H1 (cell line): ENCODE data around the gene MAD2L1BP. TPM values are rescaled to one million over a fixed set of nuclear protein-coding genes. Genes with fewer than 3 reads are reported as not detected.
A peak's percentile ranks its signal among the peaks of the same experiment; 100 is the strongest.

ENCODE experiments used
- CTCF ChIA-PET: fragments of 300-600 bp; sonication (Branson Sonifier 250); formaldehyde crosslinking; loops from one replicate; lab custom pipeline; 2021; ENCODE audit not compliant: partially characterized antibody; lab: Charles Lee
- POLR2A ChIA-PET: fragments of 300-600 bp; sonication (Branson Sonifier 250); formaldehyde crosslinking; loops from one replicate; lab custom pipeline; 2021; ENCODE audit warnings: inconsistent platforms; ENCODE audit not compliant: partially characterized antibody; lab: Charles Lee
- DNase-seq, 2 experiments: peaks; one replicate each; pipeline versions ENCODE4 v3.0.0 to v3.0.0-alpha.2; 2010 to 2022; ENCODE audit warnings: low spot score in 2 of 2, low read depth in 1 of 2, mixed read lengths in 1 of 2
- FAIRE-seq: peaks from 2 replicates; lab custom pipeline; 2011; peaks lifted over from hg19 to GRCh38; lab: Jason Lieb, UNC
- H2AFZ ChIP-seq: 2 replicates; pipeline ENCODE4 v1.8.1; 2012; ENCODE audit warnings: low read length, inconsistent platforms
- H2AK5ac ChIP-seq: 2 replicates; pipeline ENCODE4 v1.6.1; 2013; ENCODE audit warnings: low read depth, low read length
- H2BK120ac ChIP-seq: replicated peaks from 2 replicates; pipeline ENCODE3; 2013; ENCODE audit warnings: low read depth, low read length, inconsistent platforms
- H2BK12ac ChIP-seq: 2 replicates; pipeline ENCODE4 v1.6.1; 2013; ENCODE audit warnings: low read depth, low read length
- H2BK15ac ChIP-seq: 2 replicates; pipeline ENCODE4 v1.6.1; 2013; ENCODE audit warnings: low read length
- H2BK20ac ChIP-seq: 2 replicates; pipeline ENCODE4 v1.6.1; 2013; ENCODE audit warnings: low read length
- H2BK5ac ChIP-seq: 2 replicates; pipeline ENCODE4 v1.6.1; 2013; ENCODE audit warnings: low read depth, low read length
- H3K14ac ChIP-seq: 2 replicates; pipeline ENCODE4 v1.6.1; 2013; ENCODE audit warnings: inconsistent platforms; ENCODE audit not compliant: insufficient read length
- H3K18ac ChIP-seq: 2 replicates; pipeline ENCODE4 v1.6.1; 2013; ENCODE audit warnings: low read length; ENCODE audit errors: extremely low read depth
- H3K23ac ChIP-seq: 2 replicates; pipeline ENCODE4 v1.6.1; 2013; ENCODE audit warnings: inconsistent platforms; ENCODE audit not compliant: insufficient read length
- H3K23me2 ChIP-seq: 2 replicates; pipeline ENCODE4 v1.6.1; 2013; ENCODE audit warnings: low read depth, low read length
- H3K27ac ChIP-seq: 2 replicates; pipeline ENCODE4 v1.6.1; 2011; ENCODE audit warnings: low read depth, low read length, inconsistent platforms
- H3K27me3 ChIP-seq, 4 experiments: replicated peaks in 1 of 4; 1 replicate in 1 of 4; 2 replicates in 3 of 4; pipeline versions ENCODE4 v1.6.1 to v1.8.1; 2011 to 2013; ENCODE audit warnings: low read length in 3 of 4, mild to moderate bottlenecking in 3 of 4, inconsistent platforms in 2 of 4, mixed read lengths in 2 of 4, moderate library complexity in 1 of 4; ENCODE audit not compliant: control insufficient read depth in 3 of 4, insufficient read depth in 3 of 4; ENCODE audit errors: extremely low read depth in 1 of 4
- H3K36me3 ChIP-seq, 4 experiments: 2 replicates each; pipeline versions ENCODE4 v1.6.1 to v1.8.1; 2011 to 2013; ENCODE audit warnings: mild to moderate bottlenecking in 4 of 4, low read length in 3 of 4, moderate library complexity in 2 of 4, control low read depth in 1 of 4, inconsistent platforms in 1 of 4; ENCODE audit not compliant: insufficient read depth in 4 of 4, control insufficient read depth in 2 of 4
- H3K4ac ChIP-seq: replicated peaks from 2 replicates; pipeline ENCODE3; 2013; ENCODE audit warnings: low read length, low read depth, mixed read lengths, inconsistent platforms; ENCODE audit not compliant: insufficient read length
- H3K4me1 ChIP-seq, 4 experiments: replicated peaks in 1 of 4; 1 replicate in 1 of 4; 2 replicates in 3 of 4; pipeline versions ENCODE4 v1.6.1 to v1.8.1; 2011 to 2013; ENCODE audit warnings: low read length in 3 of 4, inconsistent platforms in 2 of 4, mixed read lengths in 1 of 4; ENCODE audit not compliant: insufficient read depth in 4 of 4, control insufficient read depth in 3 of 4
- H3K4me2 ChIP-seq, 2 experiments: 2 replicates each; pipeline versions ENCODE4 v1.6.1 to v1.8.1; 2011 to 2013; ENCODE audit warnings: low read depth in 2 of 2, low read length in 2 of 2, control low read depth in 1 of 2, inconsistent platforms in 1 of 2, mild to moderate bottlenecking in 1 of 2; ENCODE audit not compliant: insufficient read depth in 1 of 2
- H3K4me3 ChIP-seq, 4 experiments: fragments of 200-600, 300-600 bp in 1 of 4; sonication (generic), shearing (Covaris generic), sonication (Bioruptor Twin) in 1 of 4; 2 replicates each; pipeline versions ENCODE4 v1.5.1 to v1.8.1; 2011 to 2016; ENCODE audit warnings: low read length in 4 of 4, low read depth in 3 of 4, control low read depth in 2 of 4, inconsistent platforms in 2 of 4, mild to moderate bottlenecking in 2 of 4, mixed read lengths in 1 of 4, moderate library complexity in 1 of 4; ENCODE audit not compliant: insufficient read depth in 2 of 4; ENCODE audit errors: extremely low read depth in 1 of 4
- H3K56ac ChIP-seq: replicated peaks from 2 replicates; pipeline ENCODE3; 2013; ENCODE audit warnings: low read depth, mild to moderate bottlenecking, mixed read lengths, low read length, inconsistent platforms; ENCODE audit not compliant: insufficient read length
- H3K79me1 ChIP-seq: 2 replicates; pipeline ENCODE4 v1.6.1; 2013; ENCODE audit warnings: low read depth, low read length, control low read depth
- H3K79me2 ChIP-seq, 2 experiments: 2 replicates each; pipeline versions ENCODE4 v1.6.1 to v1.8.1; 2012 to 2013; ENCODE audit warnings: low read length in 2 of 2, mild to moderate bottlenecking in 2 of 2, inconsistent platforms in 1 of 2; ENCODE audit not compliant: insufficient read depth in 2 of 2, control insufficient read depth in 1 of 2
- H3K9ac ChIP-seq, 4 experiments: replicated peaks in 1 of 4; 1 replicate in 1 of 4; 2 replicates in 3 of 4; pipeline versions ENCODE4 v1.6.1 to v1.8.1; 2011 to 2013; ENCODE audit warnings: low read depth in 3 of 4, low read length in 3 of 4, control low read depth in 2 of 4, mild to moderate bottlenecking in 2 of 4, moderate library complexity in 2 of 4, inconsistent platforms in 1 of 4; ENCODE audit errors: extremely low read depth in 1 of 4
- H3K9me3 ChIP-seq, 2 experiments: 2 replicates each; pipeline versions ENCODE4 v1.6.1 to v1.8.1; 2012 to 2013; ENCODE audit warnings: mild to moderate bottlenecking in 2 of 2, moderate library complexity in 2 of 2, control low read depth in 1 of 2, inconsistent platforms in 1 of 2, low read depth in 1 of 2, low read length in 1 of 2, mixed read lengths in 1 of 2; ENCODE audit not compliant: insufficient read depth in 2 of 2
- H4K20me1 ChIP-seq, 2 experiments: replicated peaks in 1 of 2; 2 replicates each; pipeline versions ENCODE3 to v1.8.1; 2011 to 2013; ENCODE audit warnings: inconsistent platforms in 2 of 2, low read length in 2 of 2, mild to moderate bottlenecking in 1 of 2; ENCODE audit not compliant: insufficient read depth in 2 of 2, control insufficient read depth in 1 of 2
- H4K5ac ChIP-seq: 2 replicates; pipeline ENCODE4 v1.6.1; 2013; ENCODE audit warnings: low read length, low read depth, mixed read lengths, inconsistent platforms; ENCODE audit not compliant: insufficient read length
- H4K8ac ChIP-seq: 2 replicates; pipeline ENCODE4 v1.8.0; 2013; ENCODE audit warnings: mild to moderate bottlenecking, moderate library complexity, low read length, inconsistent platforms; ENCODE audit not compliant: insufficient read depth; ENCODE audit errors: extremely low read depth
- H4K91ac ChIP-seq: replicated peaks from 2 replicates; pipeline ENCODE3; 2013; ENCODE audit warnings: low read length, mixed read lengths, inconsistent platforms; ENCODE audit not compliant: insufficient read length
- BACH1 ChIP-seq: IDR thresholded peaks from 2 replicates; pipeline ENCODE4 v1.6.1; 2012; ENCODE audit warnings: low read length, improper control_type of control experiment
- BRCA1 ChIP-seq: IDR thresholded peaks from 2 replicates; pipeline ENCODE4 v1.6.1; 2012; ENCODE audit warnings: low read depth, low read length, improper control_type of control experiment
- EZH2 ChIP-seq: fragments of 200-600 bp; sonication (generic); IDR thresholded peaks from 2 replicates; pipeline ENCODE4 v1.7.1; 2012; ENCODE audit warnings: low read depth, mild to moderate bottlenecking, moderate library complexity, low read length, inconsistent platforms; ENCODE audit not compliant: severe bottlenecking
- HDAC6 ChIP-seq: IDR thresholded peaks from one replicate; pipeline ENCODE4 v1.7.1; 2012; ENCODE audit warnings: low read depth, mild to moderate bottlenecking, inconsistent platforms, low read length, moderate library complexity
- PHF8 ChIP-seq: fragments of 200-600 bp; sonication (generic); conservative IDR thresholded peaks from 2 replicates; pipeline ENCODE4 v1.7.1; 2012; ENCODE audit warnings: low read depth, mild to moderate bottlenecking, inconsistent platforms, low read length, moderate library complexity
- RAD21 ChIP-seq, 2 experiments: IDR thresholded peaks in 1 of 2; conservative IDR thresholded peaks in 1 of 2; 2 replicates each; pipeline ENCODE4 v1.6.1; 2011; ENCODE audit warnings: low read depth in 2 of 2, low read length in 2 of 2, improper control_type of control experiment in 1 of 2, inconsistent platforms in 1 of 2, mild to moderate bottlenecking in 1 of 2, moderate library complexity in 1 of 2
- SP4 ChIP-seq: IDR thresholded peaks from 2 replicates; pipeline ENCODE4 v1.6.1; 2012; ENCODE audit warnings: low read length, inconsistent platforms
- SRF ChIP-seq: IDR thresholded peaks from 2 replicates; pipeline ENCODE4 v1.6.1; 2011; ENCODE audit warnings: mild to moderate bottlenecking, low read depth, low read length, moderate library complexity
- TAF7 ChIP-seq: optimal IDR thresholded peaks from 2 replicates; pipeline ENCODE3; 2011; ENCODE audit warnings: low read depth, mild to moderate bottlenecking, inconsistent platforms, low read length, moderate library complexity, borderline replicate concordance
- WGBS, 2 experiments: shearing (Covaris generic) in 1 of 2; methylation state at CpG; one replicate each; pipeline versions ENCODE4 v1.1.6 to v1.1.7; 2013 to 2015; ENCODE audit warnings: low lambda C conversion rate in 2 of 2, mixed read lengths in 2 of 2, inconsistent platforms in 1 of 2, low coverage in 1 of 2, missing lambda C conversion rate in 1 of 2; ENCODE audit not compliant: insufficient replicate concordance in 2 of 2, insufficient coverage in 1 of 2, insufficient read length in 1 of 2; ENCODE audit errors: extremely low coverage in 1 of 2, missing lambda C conversion rate in 1 of 2; 5-methylcytosine and 5-hydroxymethylcytosine counted together
- polyA plus RNA-seq, 7 experiments: library from polyadenylated mRNA; depleted of rRNA in 3 of 7; stranded (reverse) in 5 of 7; unstranded in 2 of 7; fragments of >200 nt in 5 of 7; fragments of 200-250 nt in 2 of 7; gene quantifications; 1 replicate in 5 of 7; 2 replicates in 1 of 7; 4 replicates in 1 of 7; pipeline versions ENCODE4 v1.2.1 to v1.2.3, GENCODE V29; 2011 to 2013; ENCODE audit warnings: missing spikeins in 2 of 7, mixed read lengths in 2 of 7
- total RNA-seq: library from RNA; stranded (reverse); fragmentation: NEBNext Ultra II Directional; extraction: Animal tissue kit (Norgen Biotek cat#: 25700); gene quantifications from 2 replicates; pipeline ENCODE4 v1.2.1, GENCODE V29; 2021
- TF ChIP-seq, protein P1 (sequence below): IDR thresholded peaks from 2 replicates; pipeline ENCODE4 v1.6.1; 2012; ENCODE audit warnings: low read length, inconsistent platforms

Gene MAD2L1BP
- total and polyA plus RNA-seq, 2 of the 8 experiments (the other 6 are each of a cell fraction or from before 2014, with no cell fraction given): 35.5 to 70.0 TPM

DNA sequence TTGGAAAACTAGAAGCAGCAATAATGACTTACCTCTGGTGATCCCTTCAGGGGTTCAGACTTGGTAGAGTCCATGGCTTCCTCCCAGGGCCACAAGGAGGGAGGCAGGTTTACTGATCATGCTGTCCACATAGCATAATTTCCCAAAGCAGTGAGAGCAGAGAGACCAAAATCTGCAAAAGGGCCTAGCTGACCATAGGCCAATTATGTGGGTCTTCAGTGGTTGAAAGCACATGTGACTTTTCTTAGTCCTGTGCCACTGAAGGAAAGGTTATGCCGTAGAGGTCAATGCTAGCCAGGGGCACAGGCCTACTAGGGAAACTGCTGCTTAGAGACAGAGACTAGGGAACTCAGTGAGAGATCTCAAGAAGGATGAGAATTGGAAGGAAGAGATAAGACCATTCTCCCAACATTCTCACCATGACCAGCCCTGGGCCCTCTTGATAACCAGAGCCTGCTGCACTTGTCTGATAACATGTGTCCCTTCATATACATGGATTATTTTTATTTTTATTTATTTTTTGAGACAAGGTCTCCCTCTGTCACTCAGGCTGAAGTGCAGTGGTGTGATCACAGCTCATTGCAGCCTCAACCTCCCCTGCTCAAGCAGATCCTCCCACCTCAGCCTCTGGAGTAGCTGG is 4.5 kb upstream of the MAD2L1BP start:
- Histone ChIP-seq H2BK12ac (peak overlapping the region; percentile 55; the same call in 1 of the 2 replicates), H3K23me2 (peaks cover 11% of the 10 kb centered on the region), H2BK5ac (0 out of 2 replicates have a peak overlapping the region, but pooled peaks have one; percentile 56), H3K23ac (no peak overlapping the region), H3K4ac (peak overlapping the region; percentile 83), H4K8ac (0 out of 2 replicates have a peak overlapping the region, but pooled peaks have one; percentile 6), H3K79me1 (peaks cover 8% of the 10 kb centered on the region), H3K4me2 (no peak overlapping the region; a peak in 1 of 4 replicates), H2AK5ac (no peak overlapping the region), H3K18ac (no peak overlapping the region), H2BK15ac (peak overlapping the region; percentile 99), H3K4me1 (peaks cover 0 to 9% (median 0%) of the 10 kb centered on the region in 4 experiments; a peak in 4 of 7 replicates), H3K27me3 (no peaks in the 10 kb centered on the region), H3K27ac (0 out of 2 replicates have a peak overlapping the region, but pooled peaks have one; percentile 34), H3K9ac (no peak overlapping the region), H3K9me3 (no peaks in the 10 kb centered on the region), H3K36me3 (peaks cover under 1 to 6% (median 2%) of the 10 kb centered on the region in 4 experiments; a peak in 5 of 8 replicates), H3K4me3 (no peak overlapping the region), H3K56ac (no peak overlapping the region), H2BK20ac (no peak overlapping the region; the same call in 1 of the 2 replicates), H4K20me1 (peaks cover 0 to 5% of the 10 kb centered on the region in 2 experiments), H4K91ac (no peak overlapping the region), H2BK120ac (no peak overlapping the region), H3K79me2 (peaks cover 0 to 21% of the 10 kb centered on the region in 2 experiments; a peak in 3 of 4 replicates), H2AFZ (peak overlapping the region; percentile 82; the same call in 1 of the 2 replicates), H3K14ac (no peak overlapping the region), H4K5ac (no peak overlapping the region)
- ChIA-PET CTCF (no interaction called here), POLR2A (interaction anchor here (0.7 to 4.7 kb wide), 10 partner anchors 12 to 552 kb away, joined by 3 to 79 read pairs (median 8); partner anchors contain the start of genes RSPH9 and VEGFA)
- FAIRE-seq (no peak), DNase-seq (no peak)
- WGBS, 2 experiments: 87% methylated on average over 1 of the region's 1 CpG; no CpG with 5 or more reads in 1 of the 2 experiments
- TF ChIP-seq, protein P1, sequence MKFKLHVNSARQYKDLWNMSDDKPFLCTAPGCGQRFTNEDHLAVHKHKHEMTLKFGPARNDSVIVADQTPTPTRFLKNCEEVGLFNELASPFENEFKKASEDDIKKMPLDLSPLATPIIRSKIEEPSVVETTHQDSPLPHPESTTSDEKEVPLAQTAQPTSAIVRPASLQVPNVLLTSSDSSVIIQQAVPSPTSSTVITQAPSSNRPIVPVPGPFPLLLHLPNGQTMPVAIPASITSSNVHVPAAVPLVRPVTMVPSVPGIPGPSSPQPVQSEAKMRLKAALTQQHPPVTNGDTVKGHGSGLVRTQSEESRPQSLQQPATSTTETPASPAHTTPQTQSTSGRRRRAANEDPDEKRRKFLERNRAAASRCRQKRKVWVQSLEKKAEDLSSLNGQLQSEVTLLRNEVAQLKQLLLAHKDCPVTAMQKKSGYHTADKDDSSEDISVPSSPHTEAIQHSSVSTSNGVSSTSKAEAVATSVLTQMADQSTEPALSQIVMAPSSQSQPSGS: no peak
- TF ChIP-seq EZH2 (no peak), TAF7 (no peak), BRCA1 (no peak), PHF8 (no peak), HDAC6 (no peak), RAD21 (IDR thresholded peaks at IDR 0.05 in 1 of 2, conservative IDR thresholded peaks at IDR 0.05 in 1 of 2; ENCODE audit: low read depth in 2 of 2, low read length in 2 of 2) (no peak), BACH1 (no peak), SP4 (no peak), SRF (no peak)
